Omental fat pad (tissue), 4 donors: ENCODE data around the gene TMEM181. TPM values are rescaled to one million over a fixed set of nuclear protein-coding genes. Genes with fewer than 3 reads are reported as not detected.

Source experiments
- ATAC-seq: fragments of 150-250 bp; one replicate; pipeline ENCODE4 v1.9.1; 2016; ENCODE audit warnings: mild to moderate bottlenecking, moderate library complexity; ENCODE audit not compliant: low FRiP score
- DNase-seq: peaks from one replicate; pipeline ENCODE4 v3.0.0-alpha.2; 2019; ENCODE audit warnings: low spot score
- total RNA-seq, 4 donors: library from RNA; depleted of rRNA; stranded (reverse); fragments of >200 nt; gene quantifications; one replicate each; pipeline ENCODE4 v1.1.0, GENCODE V29; 2016
- TF ChIP-seq, protein P1 (sequence below), 3 donors: fragments of 450-650 bp; IDR thresholded peaks; one replicate each; pipeline ENCODE4 v1.5.1; 2016 to 2017; ENCODE audit warnings: antibody characterized with exemption in 3 of 3, mild to moderate bottlenecking in 3 of 3, moderate library complexity in 2 of 3

TMEM181 gene
- total RNA-seq, 4 donors from 2014 or later: 16.1 to 27.6 (median 20.6) TPM

DNA sequence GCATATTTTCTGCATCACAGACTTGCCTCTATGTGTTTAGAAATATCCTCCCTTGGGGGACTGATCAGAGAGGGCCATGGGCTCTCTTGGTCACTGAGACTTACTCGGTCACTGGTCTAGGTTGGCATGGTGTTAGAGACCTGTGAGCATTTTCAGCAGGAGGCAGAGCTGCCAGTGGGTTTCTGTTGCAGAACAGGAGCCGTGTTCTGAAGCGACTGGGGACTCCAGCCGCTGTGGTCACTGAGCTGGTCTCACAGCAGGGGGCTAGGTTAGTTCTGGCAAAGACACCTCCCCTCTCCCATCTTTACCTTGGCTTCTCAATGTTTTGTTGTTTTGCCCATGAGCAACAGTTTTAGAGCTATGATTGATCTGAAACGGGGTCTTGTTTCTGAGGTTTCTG, 8.7 kb downstream of the TMEM181 start:
- ATAC-seq (no peak), DNase-seq (no peak)
- TF ChIP-seq, protein P1, sequence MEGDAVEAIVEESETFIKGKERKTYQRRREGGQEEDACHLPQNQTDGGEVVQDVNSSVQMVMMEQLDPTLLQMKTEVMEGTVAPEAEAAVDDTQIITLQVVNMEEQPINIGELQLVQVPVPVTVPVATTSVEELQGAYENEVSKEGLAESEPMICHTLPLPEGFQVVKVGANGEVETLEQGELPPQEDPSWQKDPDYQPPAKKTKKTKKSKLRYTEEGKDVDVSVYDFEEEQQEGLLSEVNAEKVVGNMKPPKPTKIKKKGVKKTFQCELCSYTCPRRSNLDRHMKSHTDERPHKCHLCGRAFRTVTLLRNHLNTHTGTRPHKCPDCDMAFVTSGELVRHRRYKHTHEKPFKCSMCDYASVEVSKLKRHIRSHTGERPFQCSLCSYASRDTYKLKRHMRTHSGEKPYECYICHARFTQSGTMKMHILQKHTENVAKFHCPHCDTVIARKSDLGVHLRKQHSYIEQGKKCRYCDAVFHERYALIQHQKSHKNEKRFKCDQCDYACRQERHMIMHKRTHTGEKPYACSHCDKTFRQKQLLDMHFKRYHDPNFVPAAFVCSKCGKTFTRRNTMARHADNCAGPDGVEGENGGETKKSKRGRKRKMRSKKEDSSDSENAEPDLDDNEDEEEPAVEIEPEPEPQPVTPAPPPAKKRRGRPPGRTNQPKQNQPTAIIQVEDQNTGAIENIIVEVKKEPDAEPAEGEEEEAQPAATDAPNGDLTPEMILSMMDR (IDR thresholded peaks at IDR 0.05): no peak

DNA sequence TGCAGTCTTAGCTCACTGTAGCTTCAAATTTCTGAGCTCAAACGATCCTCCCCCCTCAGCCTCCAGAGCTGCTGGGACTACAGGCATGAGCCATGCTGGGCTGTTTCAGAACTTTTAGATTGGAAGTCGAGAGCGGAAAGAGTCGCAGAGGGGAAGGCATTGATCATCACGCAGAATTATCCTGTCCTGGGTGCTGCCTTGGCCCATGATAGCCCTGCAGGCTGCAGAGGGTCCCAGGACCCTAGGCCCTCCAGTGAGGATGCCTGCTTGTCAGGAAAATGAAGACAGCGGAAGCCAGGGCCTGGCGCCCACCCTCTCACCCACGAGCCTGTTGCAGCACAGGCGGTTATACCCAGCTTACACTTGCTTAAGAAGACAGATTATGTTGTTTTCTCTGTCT, 9.1 kb downstream of the TMEM181 start:
- DNase-seq (no peak), ATAC-seq (no peak)
- TF ChIP-seq, protein P1 (IDR thresholded peaks at IDR 0.05): no peak

DNA sequence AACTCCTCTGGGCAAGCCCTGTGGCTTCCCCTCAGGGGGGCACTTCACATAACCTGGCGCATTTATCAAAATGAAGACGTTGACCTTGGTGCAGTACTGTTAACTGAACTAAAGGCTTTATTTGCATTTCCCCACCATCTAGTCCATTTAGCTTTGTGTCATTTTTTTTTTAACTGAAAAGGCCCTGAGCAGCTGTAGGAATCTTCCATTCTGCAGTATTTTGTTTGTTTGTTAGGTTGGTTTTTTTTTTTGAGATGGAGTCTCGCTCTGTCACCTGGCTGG, 10.7 kb downstream of the TMEM181 start:
- DNase-seq (no peak), ATAC-seq (no peak)
- TF ChIP-seq, protein P1 (IDR thresholded peaks at IDR 0.05): no peak

DNA sequence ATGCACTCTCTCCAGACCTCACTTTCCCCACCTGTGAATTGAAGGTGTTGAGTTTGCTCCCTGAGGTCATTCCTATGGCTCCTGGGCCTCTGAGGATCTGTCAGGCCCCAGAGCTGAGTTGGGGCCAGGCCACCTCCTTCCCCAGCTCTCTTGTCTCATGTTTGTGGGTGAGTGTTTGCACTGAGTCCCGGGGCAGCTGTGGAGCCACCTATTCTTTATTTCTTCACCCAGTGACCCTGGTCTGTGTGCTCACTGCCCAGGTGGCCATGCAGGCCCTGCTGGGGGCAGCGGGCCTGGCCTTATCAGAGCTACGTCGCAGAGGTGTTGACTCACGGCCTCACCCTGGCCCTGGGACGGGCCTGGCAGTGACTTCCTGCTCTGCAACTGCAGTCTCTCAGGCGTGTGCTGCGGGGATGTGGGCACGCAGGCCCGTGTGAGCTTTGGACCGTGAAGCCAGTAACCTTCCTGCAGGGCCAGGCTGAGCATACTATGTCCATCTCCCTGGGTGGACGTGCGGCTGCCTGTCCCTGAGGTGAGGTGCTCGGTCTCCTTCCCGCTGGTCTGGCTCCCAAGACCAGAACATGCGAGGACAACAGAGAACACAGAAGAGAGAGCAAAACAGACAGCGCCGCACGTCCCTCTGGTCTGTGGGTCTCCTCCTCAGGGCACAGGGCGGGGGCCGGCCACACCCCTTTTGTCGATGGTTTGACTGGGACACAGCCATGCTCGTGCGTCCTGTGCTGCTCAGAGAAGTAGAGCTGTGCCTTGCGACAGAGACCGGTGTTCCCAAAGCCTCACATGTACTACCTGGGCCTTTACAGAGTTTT, 12.1 kb downstream of the TMEM181 start:
- TF ChIP-seq, protein P1 (IDR thresholded peaks at IDR 0.05): no peak
- DNase-seq: no peak
- ATAC-seq: no peak

DNA sequence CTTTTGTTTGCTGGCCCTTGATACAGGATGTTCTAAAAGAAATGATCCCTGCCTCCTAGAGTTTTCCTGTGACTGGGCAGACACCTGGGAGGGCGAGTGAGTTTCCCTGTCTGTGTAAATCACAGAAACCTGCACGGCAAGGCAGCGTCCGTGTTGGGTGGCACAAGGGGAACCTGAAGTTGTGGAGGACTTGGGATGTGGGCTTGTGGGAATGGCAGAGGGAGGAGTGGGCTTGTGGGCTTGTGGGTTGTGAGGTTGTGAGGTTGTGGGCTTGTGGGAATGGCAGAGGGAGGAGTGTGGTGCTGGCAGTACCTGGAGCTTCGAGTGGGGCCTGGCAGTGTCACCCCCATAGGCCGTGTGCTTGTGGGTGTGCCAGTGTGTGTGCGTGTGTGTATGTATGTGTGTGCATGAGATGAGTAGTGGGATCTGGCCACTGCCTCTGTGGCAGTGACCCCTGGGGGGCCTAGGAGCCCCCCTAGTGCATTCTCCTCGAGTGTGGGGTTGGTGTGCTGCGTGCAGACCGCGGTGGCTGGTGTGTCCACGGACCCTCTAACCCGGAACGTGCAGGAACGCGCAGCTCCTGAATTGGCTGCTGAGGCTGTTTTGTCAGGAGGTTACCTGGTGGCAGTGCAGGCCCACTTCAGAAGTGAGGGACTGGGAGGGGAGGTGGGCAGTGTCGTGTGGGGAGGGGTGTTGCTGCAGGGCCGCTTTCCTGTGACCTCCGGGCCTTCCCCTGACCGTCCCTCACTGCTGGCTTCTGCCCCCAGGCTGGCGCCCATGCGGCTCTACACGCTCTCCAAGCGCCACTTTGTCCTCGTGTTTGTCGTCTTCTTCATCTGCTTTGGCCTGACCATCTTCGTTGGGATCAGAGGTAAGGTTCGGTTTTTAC, 13.0 kb downstream of the TMEM181 start:
- DNase-seq (no peak), ATAC-seq (no peak)
- TF ChIP-seq, protein P1 (IDR thresholded peaks at IDR 0.05): no peak

DNA sequence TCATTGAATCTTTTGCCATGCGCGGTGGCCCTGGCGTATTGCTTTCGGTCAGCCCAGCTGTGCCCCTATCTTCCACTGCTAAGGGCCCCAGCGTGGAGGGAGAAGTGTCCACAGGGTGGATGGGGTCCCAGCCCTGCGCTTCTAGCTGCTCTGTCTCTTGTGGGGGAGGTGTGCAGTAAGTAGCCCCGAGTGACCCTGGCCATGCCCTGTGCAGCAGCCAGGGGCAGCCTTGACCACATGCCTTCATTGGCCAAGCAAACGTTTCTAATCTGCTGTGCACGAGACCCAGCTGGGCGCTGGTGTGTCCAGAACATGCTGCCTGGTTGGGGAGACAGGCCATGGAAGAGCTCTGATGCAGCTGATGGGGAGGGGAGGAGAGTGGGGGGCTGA, 13.6 kb downstream of the TMEM181 start:
- TF ChIP-seq, protein P1 (IDR thresholded peaks at IDR 0.05): no peak
- ATAC-seq: no peak
- no peak for DNase-seq
